PC-3 (cell line): ENCODE data around the gene NUAK1. TPM values are rescaled to one million over a fixed set of nuclear protein-coding genes. Genes with fewer than 3 reads are reported as not detected.

ENCODE experiments used
- ATAC-seq: fragments of 200-7000 bp; cut with Tn5 transposase; 2 replicates; pipeline ENCODE4 v1.9.1; 2020; ENCODE audit warnings: mild to moderate bottlenecking, moderate library complexity
- BruUV-seq: library from RNA; stranded (reverse); fragments of 400-500 nt; replicated peaks from 2 replicates; lab custom pipeline; 2021; lab: Mats Ljungman, UMichigan
- CTCF ChIA-PET: fragments of 300-600 bp; sonication (Branson Sonifier 250); formaldehyde crosslinking; loops from one replicate; lab custom pipeline; 2022; ENCODE audit warnings: antibody characterized with exemption; lab: Charles Lee
- POLR2A ChIA-PET: fragments of 300-600 bp; sonication (Branson Sonifier 250); formaldehyde crosslinking; loops from one replicate; lab custom pipeline; 2022; ENCODE audit warnings: antibody characterized with exemption; ENCODE audit not compliant: unreplicated experiment; lab: Charles Lee
- DNase-seq: peaks from one replicate; pipeline ENCODE4 v3.0.0-alpha.2; 2015
- H2AFZ ChIP-seq: fragments of 300-600 bp; sonication (generic); 2 replicates; pipeline ENCODE4 v1.6.0; 2016; ENCODE audit warnings: antibody characterized with exemption, low read length
- H3F3A ChIP-seq: fragments of 300-600 bp; sonication (generic); one replicate; pipeline ENCODE4 v1.6.0; 2017; ENCODE audit warnings: antibody characterized with exemption, low read length, control low read depth, mild to moderate bottlenecking; ENCODE audit not compliant: unreplicated experiment
- H3K27ac ChIP-seq: fragments of 300-600 bp; sonication (generic); 2 replicates; pipeline ENCODE4 v1.5.1; 2016; ENCODE audit warnings: mild to moderate bottlenecking, low read length
- H3K27me3 ChIP-seq: fragments of 300-600 bp; sonication (generic); 2 replicates; pipeline ENCODE4 v1.6.1; 2016; ENCODE audit warnings: low read length, mixed read lengths
- H3K36me3 ChIP-seq: fragments of 300-600 bp; sonication (generic); 2 replicates; pipeline ENCODE4 v1.6.1; 2016; ENCODE audit warnings: low read depth, mixed run types, low read length, mixed read lengths
- H3K4me1 ChIP-seq: fragments of 300-600 bp; sonication (generic); 2 replicates; pipeline ENCODE4 v1.5.1; 2016; ENCODE audit warnings: low read length; ENCODE audit not compliant: insufficient read depth
- H3K4me2 ChIP-seq: fragments of 300-600 bp; sonication (generic); 2 replicates; pipeline ENCODE4 v1.6.0; 2016; ENCODE audit warnings: low read length
- H3K4me3 ChIP-seq: fragments of 300-600 bp; sonication (generic); 2 replicates; pipeline ENCODE4 v1.5.1; 2016; ENCODE audit warnings: mild to moderate bottlenecking, low read length, mixed read lengths
- H3K79me2 ChIP-seq: fragments of 300-600 bp; sonication (generic); 2 replicates; pipeline ENCODE4 v1.6.1; 2017; ENCODE audit warnings: low read length, mixed read lengths
- H3K9ac ChIP-seq: fragments of 300-600 bp; sonication (generic); 2 replicates; pipeline ENCODE4 v1.6.0; 2016; ENCODE audit warnings: mild to moderate bottlenecking, low read length
- H3K9me2 ChIP-seq: fragments of 300-600 bp; sonication (generic); replicated peaks from 2 replicates; pipeline ENCODE4 v1.6.1; 2016; ENCODE audit warnings: mixed run types, low read length, mixed read lengths
- H3K9me3 ChIP-seq: fragments of 300-600 bp; sonication (generic); 2 replicates; pipeline ENCODE4 v1.6.1; 2016; ENCODE audit warnings: low read length, mixed read lengths
- H4K20me1 ChIP-seq: fragments of 300-600 bp; sonication (generic); 2 replicates; pipeline ENCODE4 v1.6.1; 2016; ENCODE audit warnings: low read length, mixed read lengths
- CTCF ChIP-seq: fragments of 300-600 bp; sonication (generic); conservative IDR thresholded peaks from 2 replicates; pipeline ENCODE4 v1.5.1; 2017; ENCODE audit warnings: antibody characterized with exemption, low read depth, mild to moderate bottlenecking, low read length
- EZH2 ChIP-seq: fragments of 300-600 bp; sonication (generic); IDR thresholded peaks from one replicate; pipeline ENCODE4 v1.6.1; 2017; ENCODE audit warnings: antibody characterized with exemption, mild to moderate bottlenecking, low read length; ENCODE audit not compliant: unreplicated experiment
- EZH2phosphoT487 ChIP-seq: fragments of 300-600 bp; sonication (generic); IDR thresholded peaks from 2 replicates; pipeline ENCODE4 v1.6.1; 2018; ENCODE audit warnings: mild to moderate bottlenecking, antibody characterized with exemption, low read length, borderline replicate concordance
- intact Hi-C: fragments of 100-400 bp; cut with micrococcal nuclease; formaldehyde crosslinking; loops from 2 replicates; pipeline ENCODE4 v1.9.0; 2023
- total RNA-seq: library from RNA; depleted of rRNA; stranded (reverse); fragments of >200 nt; gene quantifications from 2 replicates; pipeline ENCODE4 v1.2.3, GENCODE V29; 2014

Gene NUAK1
- total RNA-seq, 1 experiment from 2014 or later: 9.8 TPM

- no peak overlapping the region for H3K9ac ChIP-seq
- H3K9me3 ChIP-seq: no peaks in the 10 kb centered on the region
- no peak overlapping the region for H3K27ac ChIP-seq
- no peak for TF ChIP-seq EZH2phosphoT487
- TF ChIP-seq CTCF: no peak
- no peak for TF ChIP-seq EZH2
- no peaks in the 10 kb centered on the region; the same call in 1 of the 2 replicates for H3K9me2 ChIP-seq
- no peak overlapping the region for H2AFZ ChIP-seq
- H3K4me2 ChIP-seq: no peak overlapping the region
- BruUV-seq: no TSS peak
- no peaks in the 10 kb centered on the region for H3K79me2 ChIP-seq
- no peaks in the 10 kb centered on the region for H3K27me3 ChIP-seq
- no peaks in the 10 kb centered on the region for H4K20me1 ChIP-seq
- ChIA-PET POLR2A (interaction anchor here (0.7 kb wide), 1 partner anchor 18 kb away, joined by 4 read pairs; no protein-coding TSS in a partner anchor), CTCF (interaction anchor here (0.5 kb wide), 1 partner anchor 52 kb away, joined by 3 read pairs; no protein-coding TSS in a partner anchor)
- no peaks in the 10 kb centered on the region for H3K36me3 ChIP-seq
- DNase-seq (peak; percentile 62), ATAC-seq (peak; percentile 55)
- no peak overlapping the region for H3K4me3 ChIP-seq
- intact Hi-C loops: no loop called here
- H3F3A ChIP-seq: no peaks in the 10 kb centered on the region
- peaks cover 32% of the 10 kb centered on the region for H3K4me1 ChIP-seq
Observed at GRCh38 chr12:106097011-106097410, 41.7 kb downstream of the NUAK1 start.

GRCh38 chr12:106096376-106096775 is 42.4 kb downstream of the NUAK1 start:
- Histone ChIP-seq H2AFZ (no peak overlapping the region), H4K20me1 (no peaks in the 10 kb centered on the region), H3K36me3 (no peaks in the 10 kb centered on the region), H3F3A (no peaks in the 10 kb centered on the region), H3K79me2 (no peaks in the 10 kb centered on the region), H3K27me3 (no peaks in the 10 kb centered on the region), H3K4me1 (peaks cover 37% of the 10 kb centered on the region), H3K4me2 (no peak overlapping the region), H3K9me3 (no peaks in the 10 kb centered on the region), H3K9me2 (no peaks in the 10 kb centered on the region; the same call in 1 of the 2 replicates), H3K4me3 (no peak overlapping the region), H3K9ac (no peak overlapping the region), H3K27ac (no peak overlapping the region)
- intact Hi-C loops: no loop called here
- no peak for ATAC-seq
- ChIA-PET CTCF (interaction anchor here (0.5 kb wide), 1 partner anchor 53 kb away, joined by 3 read pairs; no protein-coding TSS in a partner anchor), POLR2A (interaction anchor here (0.7 kb wide), 1 partner anchor 19 kb away, joined by 4 read pairs; no protein-coding TSS in a partner anchor)
- no peak for DNase-seq
- TF ChIP-seq EZH2phosphoT487 (no peak), EZH2 (no peak), CTCF (no peak)
- BruUV-seq: no TSS peak

GRCh38 chr12:106094304-106094703 is 44.5 kb downstream of the NUAK1 start:
- no peak overlapping the region for H3K4me3 ChIP-seq
- H3K36me3 ChIP-seq: no peaks in the 10 kb centered on the region
- H3K9ac ChIP-seq: no peak overlapping the region; the same call in 1 of the 2 replicates
- intact Hi-C loops: loop anchor here (1.0 to 2.0 kb wide), 2 partner anchors 32 to 64 kb away; no protein-coding TSS in a partner anchor
- POLR2A ChIA-PET: no interaction called here
- H3K79me2 ChIP-seq: no peaks in the 10 kb centered on the region
- ATAC-seq (peak; percentile 58), DNase-seq (peak; percentile 85)
- no TSS peak for BruUV-seq
- TF ChIP-seq EZH2: no peak
- no peak for TF ChIP-seq EZH2phosphoT487
- TF ChIP-seq CTCF: no peak
- peak overlapping the region; percentile 13; the same call in 1 of the 2 replicates for H2AFZ ChIP-seq
- no peaks in the 10 kb centered on the region for H4K20me1 ChIP-seq
- peak overlapping the region; percentile 47 for H3K4me2 ChIP-seq
- no peaks in the 10 kb centered on the region for H3K9me3 ChIP-seq
- peak overlapping the region; percentile 69 for H3K27ac ChIP-seq
- H3F3A ChIP-seq: no peaks in the 10 kb centered on the region
- CTCF ChIA-PET: interaction anchor here (0.7 to 1.0 kb wide), 2 partner anchors 42 to 45 kb away, joined by 3 to 5 read pairs; partner anchors contain the start of gene NUAK1
- H3K9me2 ChIP-seq: no peaks in the 10 kb centered on the region; the same call in 1 of the 2 replicates
- no peaks in the 10 kb centered on the region for H3K27me3 ChIP-seq
- H3K4me1 ChIP-seq: peaks cover 50% of the 10 kb centered on the region
